Measurements from ENCODE around the gene CYSRT1. TPM values are rescaled to one million over a fixed set of nuclear protein-coding genes. Genes with fewer than 3 reads are reported as not detected.

The CYSRT1 gene
- polyA plus RNA-seq, 1 donor (not counting 4 experiments of a cell fraction or from before 2014, with no cell fraction given), result 0.80 TPM

GRCh38 chr9:137198051-137198901 is 26.7 kb upstream of the CYSRT1 start:
- dilution Hi-C loops (cut with MboI; ENCODE audit: extremely low pct_ligation_motif_present, low sequenced_read_pairs), result no loop called here
- Histone ChIP-seq H4K20me1 (ENCODE audit: control insufficient read depth, extremely low read depth, insufficient read depth, low read length) (peaks cover 7% of the 10 kb centered on the region), H3K4me3 (ENCODE audit: control insufficient read depth in 2 of 3, extremely low read depth in 1 of 3, insufficient read depth in 2 of 3, low read depth in 1 of 3, low read length in 3 of 3) (no peak overlapping the region), H3K9me3 (ENCODE audit: control insufficient read depth, low read depth, low read length) (no peaks in the 10 kb centered on the region), H3K4me2 (ENCODE audit: control insufficient read depth, extremely low read depth, insufficient read depth, low read depth, low read length) (peak overlapping the region; percentile 20), H3K9me1 (ENCODE audit: control insufficient read depth, extremely low read depth, insufficient read depth, low read length) (peaks cover 3% of the 10 kb centered on the region), H3K36me3 (ENCODE audit: control insufficient read depth in 2 of 2, extremely low read depth in 1 of 2, insufficient read depth in 2 of 2, low read length in 2 of 2) (no peaks in the 10 kb centered on the region), H3K9ac (ENCODE audit: control insufficient read depth, extremely low read depth, insufficient read depth, low read length) (no peak overlapping the region), H2AFZ (ENCODE audit: control insufficient read depth, low read length) (no peak overlapping the region), H3K27me3 (ENCODE audit: control insufficient read depth, extremely low read depth, insufficient read depth, low read length) (peaks cover 2% of the 10 kb centered on the region), H3K79me2 (ENCODE audit: control insufficient read depth, insufficient read depth, low read length) (peaks cover 13% of the 10 kb centered on the region), H3K4me1 (ENCODE audit: control insufficient read depth, extremely low read depth, insufficient read depth, low read length) (peaks cover 38% of the 10 kb centered on the region), H3K27ac (ENCODE audit: control insufficient read depth, insufficient read depth, low read length) (no peak overlapping the region)
- TF ChIP-seq, protein P1, sequence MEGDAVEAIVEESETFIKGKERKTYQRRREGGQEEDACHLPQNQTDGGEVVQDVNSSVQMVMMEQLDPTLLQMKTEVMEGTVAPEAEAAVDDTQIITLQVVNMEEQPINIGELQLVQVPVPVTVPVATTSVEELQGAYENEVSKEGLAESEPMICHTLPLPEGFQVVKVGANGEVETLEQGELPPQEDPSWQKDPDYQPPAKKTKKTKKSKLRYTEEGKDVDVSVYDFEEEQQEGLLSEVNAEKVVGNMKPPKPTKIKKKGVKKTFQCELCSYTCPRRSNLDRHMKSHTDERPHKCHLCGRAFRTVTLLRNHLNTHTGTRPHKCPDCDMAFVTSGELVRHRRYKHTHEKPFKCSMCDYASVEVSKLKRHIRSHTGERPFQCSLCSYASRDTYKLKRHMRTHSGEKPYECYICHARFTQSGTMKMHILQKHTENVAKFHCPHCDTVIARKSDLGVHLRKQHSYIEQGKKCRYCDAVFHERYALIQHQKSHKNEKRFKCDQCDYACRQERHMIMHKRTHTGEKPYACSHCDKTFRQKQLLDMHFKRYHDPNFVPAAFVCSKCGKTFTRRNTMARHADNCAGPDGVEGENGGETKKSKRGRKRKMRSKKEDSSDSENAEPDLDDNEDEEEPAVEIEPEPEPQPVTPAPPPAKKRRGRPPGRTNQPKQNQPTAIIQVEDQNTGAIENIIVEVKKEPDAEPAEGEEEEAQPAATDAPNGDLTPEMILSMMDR (optimal IDR thresholded peaks at IDR 0.05 in 1 of 3, IDR thresholded peaks at IDR 0.05 in 1 of 3, conservative IDR thresholded peaks at IDR 0.05 in 1 of 3; ENCODE audit: extremely low read depth in 1 of 3, insufficient read depth in 2 of 3, low read length in 3 of 3), result no peak
- no peak for TF ChIP-seq EZH2 (IDR thresholded peaks at IDR 0.05; ENCODE audit: low read length)
- DNase-seq (ENCODE audit: low read depth, low spot score) (no peak), FAIRE-seq (no peak)

GRCh38 chr9:137198902-137199283 is 26.1 kb upstream of the CYSRT1 start:
- no peaks in the 10 kb centered on the region for H3K36me3 ChIP-seq (ENCODE audit: control insufficient read depth in 2 of 2, extremely low read depth in 1 of 2, insufficient read depth in 2 of 2, low read length in 2 of 2)

More at GRCh38 chr9:137198902-137199283, 26.1 kb upstream of the CYSRT1 start:
- no peak overlapping the region for H3K9ac ChIP-seq (ENCODE audit: control insufficient read depth, extremely low read depth, insufficient read depth, low read length)
- FAIRE-seq (no peak), DNase-seq (ENCODE audit: low read depth, low spot score) (no peak)
- no peak overlapping the region for H2AFZ ChIP-seq (ENCODE audit: control insufficient read depth, low read length)
- peak overlapping the region; percentile 27 for H3K4me2 ChIP-seq (ENCODE audit: control insufficient read depth, extremely low read depth, insufficient read depth, low read depth, low read length)
- no peak overlapping the region for H3K4me3 ChIP-seq (ENCODE audit: control insufficient read depth in 2 of 3, extremely low read depth in 1 of 3, insufficient read depth in 2 of 3, low read depth in 1 of 3, low read length in 3 of 3)
- H4K20me1 ChIP-seq (ENCODE audit: control insufficient read depth, extremely low read depth, insufficient read depth, low read length), result peaks cover 7% of the 10 kb centered on the region
- no peaks in the 10 kb centered on the region for H3K27me3 ChIP-seq (ENCODE audit: control insufficient read depth, extremely low read depth, insufficient read depth, low read length)
- peaks cover 38% of the 10 kb centered on the region for H3K4me1 ChIP-seq (ENCODE audit: control insufficient read depth, extremely low read depth, insufficient read depth, low read length)
- no peaks in the 10 kb centered on the region for H3K9me3 ChIP-seq (ENCODE audit: control insufficient read depth, low read depth, low read length)
- dilution Hi-C loops (cut with MboI; ENCODE audit: extremely low pct_ligation_motif_present, low sequenced_read_pairs), result no loop called here
- H3K27ac ChIP-seq (ENCODE audit: control insufficient read depth, insufficient read depth, low read length), result no peak overlapping the region
- TF ChIP-seq EZH2 (IDR thresholded peaks at IDR 0.05; ENCODE audit: low read length), result no peak
- TF ChIP-seq, protein P1 (optimal IDR thresholded peaks at IDR 0.05 in 1 of 3, IDR thresholded peaks at IDR 0.05 in 1 of 3, conservative IDR thresholded peaks at IDR 0.05 in 1 of 3; ENCODE audit: extremely low read depth in 1 of 3, insufficient read depth in 2 of 3, low read length in 3 of 3), result no peak
- H3K9me1 ChIP-seq (ENCODE audit: control insufficient read depth, extremely low read depth, insufficient read depth, low read length), result peaks cover 3% of the 10 kb centered on the region
- H3K79me2 ChIP-seq (ENCODE audit: control insufficient read depth, insufficient read depth, low read length), result peaks cover 18% of the 10 kb centered on the region
